MM.1S (cell line): ENCODE measurements around the gene CGN.

Experiments used
- CTCF ChIP-seq: fragments of 300-600 bp; sonication (generic); IDR thresholded peaks from 2 replicates; pipeline ENCODE4 v1.5.1; 2016; ENCODE audit warnings: antibody characterized with exemption, low read length, mixed read lengths
- EZH2 ChIP-seq: fragments of 300-600 bp; sonication (generic); optimal IDR thresholded peaks from 2 replicates; pipeline ENCODE3; 2017; ENCODE audit warnings: low read depth, mild to moderate bottlenecking, antibody characterized with exemption, low read length, mixed read lengths
- EZH2phosphoT487 ChIP-seq: fragments of 300-600 bp; sonication (generic); IDR thresholded peaks from 2 replicates; pipeline ENCODE4 v1.6.1; 2018; ENCODE audit warnings: antibody characterized with exemption, low read length

GRCh38 chr1:151495316-151495715 is 15.9 kb upstream of the CGN start:
- TF ChIP-seq EZH2phosphoT487 (no peak), CTCF (no peak), EZH2 (no peak)
